Measurements from ENCODE around the gene CYP3A7.
"Not testable (repeated sequence)": the region's sequence is repeated elsewhere in the genome, so short reads cannot be mapped to it uniquely, and the experiment has no call there.

CYP3A7 gene

DNA sequence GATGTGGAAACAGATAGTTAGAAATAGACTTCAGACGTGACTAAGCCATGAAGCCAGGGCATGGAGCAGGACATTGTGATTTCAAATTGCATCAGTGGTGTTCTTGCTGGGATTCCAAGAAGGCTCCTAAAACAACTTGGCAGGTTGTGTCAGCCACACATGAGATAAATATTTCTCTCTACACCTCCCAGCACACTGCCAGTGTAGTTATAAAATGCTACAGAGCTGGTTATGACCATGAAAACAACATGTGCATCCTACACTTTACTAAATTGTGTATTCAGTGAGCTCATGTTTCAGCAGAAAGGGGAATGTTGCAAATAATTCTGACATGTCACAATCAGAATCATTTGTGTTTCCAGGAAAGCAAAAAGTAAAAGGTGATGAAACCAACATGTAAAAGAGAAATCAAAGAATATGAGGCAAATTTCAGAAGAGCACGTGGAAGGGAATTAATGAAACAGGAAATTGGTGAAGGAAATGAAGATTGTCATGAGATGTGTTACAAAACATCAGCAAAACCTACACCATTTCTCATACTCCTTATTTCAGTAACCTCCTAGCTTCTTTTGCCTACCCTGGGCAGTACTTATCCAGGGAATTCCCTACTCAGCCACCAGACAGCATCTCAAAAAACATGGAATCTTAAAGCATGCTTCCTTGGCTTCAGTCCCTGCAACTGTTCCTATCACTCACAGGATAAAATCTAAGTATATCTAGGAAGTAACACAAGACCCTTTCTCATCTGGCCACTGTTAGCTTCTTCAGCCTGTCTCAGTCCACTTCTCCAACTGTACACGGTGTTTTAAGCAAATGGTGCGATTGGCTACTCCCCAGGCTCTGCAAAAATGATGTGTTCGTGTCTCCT is 5.8 kb upstream of the CYP3A7 start:
- peak; percentile 8 for DNase-seq

GRCh38 chr7:99739699-99740572 is 4.9 kb upstream of the CYP3A7 start:
- no peak for DNase-seq

GRCh38 chr7:99737726-99738125 is 2.7 kb upstream of the CYP3A7 start:
- no peak for DNase-seq

- DNase-seq: not testable (repeated sequence)
These were observed 1.7 kb upstream of the CYP3A7 start for GRCh38 chr7:99736667-99737066.

DNA sequence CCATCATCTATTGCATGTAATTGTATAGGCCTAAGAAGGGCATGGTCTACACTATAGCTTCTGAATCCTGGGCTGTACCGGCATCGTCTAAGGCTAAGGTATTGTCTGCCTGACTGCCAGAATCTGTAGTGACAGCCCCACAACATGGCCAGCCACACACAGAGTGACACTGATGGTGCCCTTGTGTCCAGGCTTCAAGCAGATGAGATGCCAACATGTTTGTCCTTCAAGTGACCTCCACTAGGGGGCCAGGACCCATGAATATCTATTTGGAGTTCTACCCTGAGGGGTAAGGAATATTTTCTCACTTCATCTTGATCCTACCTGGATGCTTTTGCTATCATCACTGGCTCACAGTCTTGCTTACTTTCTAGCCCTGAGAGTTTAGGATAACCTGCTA is 1.5 kb downstream of the CYP3A7 start:
- no peak for DNase-seq

- no peak for DNase-seq
These were observed 2.0 kb downstream of the CYP3A7 start for GRCh38 chr7:99733003-99733402.

GRCh38 chr7:99731638-99732374 is 3.2 kb downstream of the CYP3A7 start:
- no peak for DNase-seq

- no peak for DNase-seq
These were observed 4.0 kb downstream of the CYP3A7 start for GRCh38 chr7:99730992-99731391.

DNA sequence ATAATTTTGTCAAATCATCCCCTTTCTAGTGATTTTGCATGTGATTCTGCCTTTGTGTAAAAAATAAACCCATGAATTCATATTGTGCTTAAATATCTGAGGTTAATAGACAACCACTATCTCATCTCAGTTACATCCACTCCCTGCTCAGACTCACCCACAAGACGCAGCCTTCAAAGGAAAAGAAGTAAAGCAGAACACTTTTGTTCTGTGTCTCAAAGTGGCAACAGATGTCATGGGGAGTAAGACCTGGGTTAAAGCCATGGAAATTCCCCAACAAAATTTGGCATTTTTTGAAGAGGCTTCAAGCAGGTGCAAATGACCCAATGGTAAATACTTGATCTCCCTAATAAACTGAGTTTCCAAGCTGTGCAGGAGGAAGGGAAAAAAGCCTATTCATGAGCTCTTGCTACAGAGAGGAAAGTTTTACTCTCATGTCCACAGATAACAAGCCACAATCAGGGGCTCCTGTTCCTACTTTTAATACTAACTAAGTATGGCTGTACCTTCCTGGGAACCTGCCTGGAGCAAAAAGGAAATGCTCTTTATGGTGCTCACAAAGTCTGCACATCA is 4.7 kb downstream of the CYP3A7 start:
- no peak for DNase-seq

DNA sequence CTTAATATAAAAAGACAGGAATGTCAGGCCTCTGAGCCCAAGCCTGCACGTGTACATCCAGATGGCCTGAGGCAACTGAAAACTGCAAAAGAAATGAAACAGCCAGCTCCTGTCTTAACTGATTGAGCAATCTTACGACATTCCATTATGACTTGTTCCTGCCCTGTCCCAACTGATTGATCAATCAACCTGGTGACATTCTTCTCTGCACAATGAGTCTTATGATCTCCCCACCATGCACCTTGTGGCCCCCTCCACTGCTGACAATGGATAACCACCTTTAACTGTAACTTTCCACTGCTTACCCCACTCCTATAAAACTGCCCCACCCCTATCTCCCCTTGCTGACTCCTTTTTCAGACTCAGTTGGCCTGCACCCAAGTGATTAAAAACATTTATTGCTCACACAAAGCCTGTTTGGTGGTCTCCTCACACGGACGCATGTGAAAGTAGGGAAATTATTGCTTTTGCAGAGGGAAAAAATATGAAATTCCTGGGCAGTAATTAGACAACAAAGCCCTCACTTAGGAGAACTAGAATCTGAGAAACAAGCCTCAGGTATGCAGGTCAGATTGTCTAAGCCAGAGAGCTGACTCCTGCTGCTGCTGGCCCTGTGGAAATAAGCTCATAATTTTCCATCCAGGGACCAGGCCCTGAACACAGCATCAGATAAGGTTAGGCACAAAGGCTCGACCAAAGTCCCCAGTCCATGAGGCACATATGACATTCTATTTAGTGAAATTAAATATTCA is 5.3 kb downstream of the CYP3A7 start:
- DNase-seq: no peak

DNA sequence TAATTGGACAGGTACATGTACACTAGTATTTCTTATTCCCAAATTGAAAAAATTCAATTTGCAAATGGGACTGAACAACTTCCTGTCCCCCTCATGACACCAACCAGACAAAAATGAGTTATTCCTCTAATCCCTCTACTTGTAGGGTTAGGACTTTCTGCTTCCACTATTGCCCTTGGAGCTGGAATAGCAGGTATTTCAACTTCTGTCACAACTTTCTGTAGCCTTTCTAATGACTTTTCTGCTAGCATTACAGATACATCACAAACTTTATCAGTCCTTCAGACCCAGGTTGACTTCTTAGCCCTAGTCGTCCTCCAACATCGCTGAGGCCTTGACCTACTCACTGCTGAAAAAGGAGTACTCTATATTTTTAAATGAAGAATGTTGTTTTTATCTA is 6.4 kb downstream of the CYP3A7 start:
- no peak for DNase-seq

DNA sequence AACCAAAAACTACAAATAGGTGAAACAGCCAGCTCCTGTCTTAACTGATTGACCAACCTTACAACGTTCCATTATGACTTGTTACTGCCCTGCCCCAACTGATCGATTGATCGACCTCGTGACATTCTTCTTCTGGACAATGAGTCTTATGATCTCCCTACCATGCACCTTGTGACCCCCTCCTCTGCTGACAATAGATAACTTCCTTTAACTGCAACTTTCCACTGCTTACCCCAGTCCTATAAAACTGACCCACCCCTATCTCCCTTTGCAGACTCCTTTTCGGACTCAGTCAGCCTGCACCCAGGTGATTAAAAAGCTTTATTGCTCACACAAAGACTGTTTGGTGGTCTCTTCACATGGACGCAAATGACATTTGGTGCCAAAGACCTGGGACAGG is 11.8 kb downstream of the CYP3A7 start:
- not testable (repeated sequence) for DNase-seq

DNA sequence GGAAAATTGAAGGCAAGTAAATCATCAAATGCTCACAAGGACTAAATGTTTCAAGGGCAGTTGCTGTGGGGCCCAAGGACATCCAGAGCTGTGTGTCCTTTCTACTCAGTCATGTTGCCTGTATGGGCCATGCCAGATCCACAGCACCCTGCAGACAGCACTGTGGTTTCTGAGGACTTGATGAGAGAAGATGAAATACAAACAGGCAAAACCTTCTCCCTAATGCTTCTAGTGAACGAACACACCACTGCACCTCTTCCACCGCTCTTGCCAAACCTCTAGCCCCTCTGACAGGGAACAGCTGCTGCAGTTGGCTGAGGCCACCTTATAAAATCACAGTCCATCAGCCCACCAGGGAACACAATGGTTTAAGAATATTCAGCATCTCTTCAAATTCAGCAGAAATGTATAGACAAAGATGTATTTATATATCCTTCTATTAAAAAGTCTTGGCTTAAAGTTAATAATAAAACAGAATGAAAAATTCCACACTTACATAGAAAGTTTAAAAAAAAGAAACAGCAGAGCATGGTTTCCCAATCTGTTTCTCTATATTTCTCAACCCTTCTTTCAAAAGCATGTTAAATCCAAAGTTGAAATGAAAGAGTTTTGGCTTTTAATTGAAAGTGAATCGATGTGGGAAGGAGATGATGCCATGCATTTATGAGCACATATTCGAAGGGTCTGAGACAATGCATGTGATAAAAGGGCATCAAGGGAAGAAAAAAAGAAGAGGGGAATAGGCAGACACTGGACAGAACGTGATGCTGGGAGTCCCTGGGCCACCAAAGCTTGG is 14.0 kb downstream of the CYP3A7 start:
- no peak for DNase-seq

DNA sequence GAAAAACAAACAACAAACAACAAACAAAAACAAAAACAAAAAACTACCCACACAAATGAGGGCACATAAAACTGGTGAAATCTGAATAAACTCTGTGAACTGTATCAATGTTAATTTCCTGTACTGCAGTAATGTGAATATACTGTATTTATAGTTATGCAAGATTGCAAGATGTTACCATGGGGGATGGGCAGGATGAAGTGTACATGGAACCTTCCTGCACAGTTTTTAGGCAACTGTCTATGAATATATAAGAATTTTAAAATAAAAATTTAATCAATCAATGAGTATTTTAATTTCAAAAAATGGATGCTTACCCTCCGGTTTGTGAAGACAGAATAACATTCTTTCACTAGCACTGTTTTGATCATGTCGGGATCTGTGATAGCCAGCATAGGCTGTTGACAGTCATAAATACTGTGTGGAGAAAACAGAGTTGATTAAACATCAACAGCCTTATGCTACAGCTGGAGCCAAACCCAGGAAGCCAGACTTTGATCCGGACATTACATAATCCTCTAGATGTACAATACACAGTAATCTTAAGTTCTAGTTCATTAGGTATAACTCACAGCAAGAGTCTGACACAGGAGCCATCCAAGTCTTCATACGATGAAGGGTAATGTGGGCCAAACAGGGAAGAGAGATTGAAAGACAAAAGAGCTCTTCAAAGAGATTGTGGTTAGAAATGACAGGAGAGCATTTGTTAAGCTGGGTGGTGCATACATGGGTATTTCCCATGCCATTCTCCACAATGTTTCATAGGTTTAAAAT is 14.8 kb downstream of the CYP3A7 start:
- no peak for DNase-seq

- DNase-seq: no peak
These were observed 20.9 kb downstream of the CYP3A7 start for GRCh38 chr7:99713995-99714570.

GRCh38 chr7:99709838-99710578 is 25.0 kb downstream of the CYP3A7 start:
- DNase-seq: no peak

GRCh38 chr7:99709260-99709659 is 25.7 kb downstream of the CYP3A7 start:
- no peak for DNase-seq

DNA sequence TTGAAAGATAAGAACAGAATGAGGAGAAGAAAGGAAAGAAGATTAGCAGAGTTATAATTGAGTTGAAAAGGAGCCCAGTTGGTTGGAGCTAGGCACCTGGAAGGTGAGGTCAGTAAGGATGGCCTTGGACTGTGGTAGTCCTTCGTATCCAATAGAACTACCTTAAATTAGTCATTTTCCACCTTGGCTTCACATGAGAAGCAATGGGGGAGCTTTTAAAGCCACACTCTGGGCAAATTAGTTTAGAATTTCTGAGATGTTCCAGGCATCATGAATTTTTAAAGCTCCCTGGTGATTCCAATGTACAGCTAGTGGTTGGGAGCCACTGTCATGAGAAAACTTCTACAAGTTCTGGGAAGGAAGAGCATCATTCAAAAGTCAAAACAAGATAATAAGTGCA is 27.9 kb downstream of the CYP3A7 start:
- no peak for DNase-seq

- no peak for DNase-seq
These were observed 35.0 kb downstream of the CYP3A7 start for GRCh38 chr7:99699946-99700345.
